Measurements from ENCODE around the gene GPSM1.
A peak's percentile ranks its signal among the peaks of the same experiment; 100 is the strongest.

The GPSM1 gene

GRCh38 chr9:136305804-136306203 lies 21.5 kb upstream of the GPSM1 start:
- DNase-seq: no peak

GRCh38 chr9:136306211-136307208 lies 20.8 kb upstream of the GPSM1 start:
- DNase-seq: no peak

- DNase-seq: no peak
These were observed 20.1 kb upstream of the GPSM1 start for GRCh38 chr9:136307215-136307750.

GRCh38 chr9:136308006-136308701 lies 19.2 kb upstream of the GPSM1 start:
- DNase-seq: no peak

- no peak for DNase-seq
These were observed 18.7 kb upstream of the GPSM1 start for GRCh38 chr9:136308702-136309053.

- peak; percentile 83 for DNase-seq
These were observed 18.1 kb upstream of the GPSM1 start for GRCh38 chr9:136309101-136309801.

GRCh38 chr9:136309806-136310220 lies 17.5 kb upstream of the GPSM1 start:
- no peak for DNase-seq

GRCh38 chr9:136310273-136311030 lies 16.9 kb upstream of the GPSM1 start:
- DNase-seq: no peak

- no peak for DNase-seq
These were observed 16.0 kb upstream of the GPSM1 start for GRCh38 chr9:136311051-136312008.

GRCh38 chr9:136312009-136312375 lies 15.3 kb upstream of the GPSM1 start:
- no peak for DNase-seq

- no peak for DNase-seq
These were observed 14.9 kb upstream of the GPSM1 start for GRCh38 chr9:136312436-136312835.

GRCh38 chr9:136313111-136314055 lies 14.0 kb upstream of the GPSM1 start:
- DNase-seq: no peak

- DNase-seq: no peak
These were observed 13.3 kb upstream of the GPSM1 start for GRCh38 chr9:136314056-136314416.

- DNase-seq: no peak
These were observed 12.4 kb upstream of the GPSM1 start for GRCh38 chr9:136314944-136315343.

- DNase-seq: no peak
These were observed 11.0 kb upstream of the GPSM1 start for GRCh38 chr9:136316271-136316751.

- no peak for DNase-seq
These were observed 10.3 kb upstream of the GPSM1 start for GRCh38 chr9:136316896-136317676.

- no peak for DNase-seq
These were observed 9.6 kb upstream of the GPSM1 start for GRCh38 chr9:136317695-136318094.

GRCh38 chr9:136318111-136318775 lies 9.1 kb upstream of the GPSM1 start:
- no peak for DNase-seq
